ENCODE data around the gene CDK8.

The CDK8 gene

GRCh38 chr13:26436914-26437313, 183.0 kb downstream of the CDK8 start:
- no peaks in the 10 kb centered on the region for H4K20me1 ChIP-seq (ENCODE audit: low read depth, low read length)
- no peaks in the 10 kb centered on the region for H3F3A ChIP-seq (ENCODE audit: insufficient read depth)
- no peak overlapping the region for H3K27ac ChIP-seq (ENCODE audit: low read depth, low read length)
- H3K36me3 ChIP-seq (ENCODE audit: low read length) = no peaks in the 10 kb centered on the region
- no peaks in the 10 kb centered on the region for H3K79me2 ChIP-seq (ENCODE audit: insufficient read depth, low read length)
- H2AFZ ChIP-seq (ENCODE audit: low read depth, low read length, severe bottlenecking) = no peak overlapping the region
- no peak overlapping the region for H3K4me3 ChIP-seq (ENCODE audit: insufficient read depth, low read length, poor library complexity, severe bottlenecking)
- no peaks in the 10 kb centered on the region for H3K9me2 ChIP-seq (replicated peaks; ENCODE audit: insufficient read depth, low read length)
- H3K27me3 ChIP-seq (ENCODE audit: low read length) = no peaks in the 10 kb centered on the region
- H3K4me2 ChIP-seq (ENCODE audit: low read depth, low read length, poor library complexity, severe bottlenecking) = no peak overlapping the region
- TF ChIP-seq CTCF (IDR thresholded peaks at IDR 0.05; ENCODE audit: insufficient read depth, low read length, poor library complexity, severe bottlenecking) (no peak), EZH2phosphoT487 (conservative IDR thresholded peaks at IDR 0.05; ENCODE audit: low read length) (no peak)
- no peak overlapping the region for H3K9ac ChIP-seq (ENCODE audit: low read length)
- peaks cover 10% of the 10 kb centered on the region; the same call in 1 of the 2 replicates for H3K9me3 ChIP-seq (ENCODE audit: insufficient read depth, low read length)

- Histone ChIP-seq H4K20me1 (ENCODE audit: low read depth, low read length) (no peaks in the 10 kb centered on the region), H3K9ac (ENCODE audit: low read length) (no peak overlapping the region), H3F3A (ENCODE audit: insufficient read depth) (no peaks in the 10 kb centered on the region), H3K27me3 (ENCODE audit: low read length) (no peaks in the 10 kb centered on the region), H3K27ac (ENCODE audit: low read depth, low read length) (no peak overlapping the region), H3K4me2 (ENCODE audit: low read depth, low read length, poor library complexity, severe bottlenecking) (no peak overlapping the region), H3K36me3 (ENCODE audit: low read length) (no peaks in the 10 kb centered on the region), H3K4me3 (ENCODE audit: insufficient read depth, low read length, poor library complexity, severe bottlenecking) (no peak overlapping the region), H2AFZ (ENCODE audit: low read depth, low read length, severe bottlenecking) (no peak overlapping the region), H3K9me3 (ENCODE audit: insufficient read depth, low read length) (peaks cover 10% of the 10 kb centered on the region; the same call in 1 of the 2 replicates), H3K9me2 (replicated peaks; ENCODE audit: insufficient read depth, low read length) (no peaks in the 10 kb centered on the region), H3K79me2 (ENCODE audit: insufficient read depth, low read length) (no peaks in the 10 kb centered on the region)
- TF ChIP-seq CTCF (IDR thresholded peaks at IDR 0.05; ENCODE audit: insufficient read depth, low read length, poor library complexity, severe bottlenecking) (no peak), EZH2phosphoT487 (conservative IDR thresholded peaks at IDR 0.05; ENCODE audit: low read length) (no peak)
Measured at GRCh38 chr13:26440111-26440510, 186.2 kb downstream of the CDK8 start.

- H3F3A ChIP-seq (ENCODE audit: insufficient read depth) = no peaks in the 10 kb centered on the region
- no peaks in the 10 kb centered on the region for H3K79me2 ChIP-seq (ENCODE audit: insufficient read depth, low read length)
- no peaks in the 10 kb centered on the region for H3K27me3 ChIP-seq (ENCODE audit: low read length)
- no peaks in the 10 kb centered on the region for H3K9me2 ChIP-seq (replicated peaks; ENCODE audit: insufficient read depth, low read length)
- H2AFZ ChIP-seq (ENCODE audit: low read depth, low read length, severe bottlenecking) = no peak overlapping the region
- H3K4me3 ChIP-seq (ENCODE audit: insufficient read depth, low read length, poor library complexity, severe bottlenecking) = no peak overlapping the region
- no peaks in the 10 kb centered on the region for H3K36me3 ChIP-seq (ENCODE audit: low read length)
- H3K4me2 ChIP-seq (ENCODE audit: low read depth, low read length, poor library complexity, severe bottlenecking) = no peak overlapping the region
- H4K20me1 ChIP-seq (ENCODE audit: low read depth, low read length) = no peaks in the 10 kb centered on the region
- TF ChIP-seq CTCF (IDR thresholded peaks at IDR 0.05; ENCODE audit: insufficient read depth, low read length, poor library complexity, severe bottlenecking) (no peak), EZH2phosphoT487 (conservative IDR thresholded peaks at IDR 0.05; ENCODE audit: low read length) (no peak)
- H3K27ac ChIP-seq (ENCODE audit: low read depth, low read length) = no peak overlapping the region
- H3K9ac ChIP-seq (ENCODE audit: low read length) = no peak overlapping the region
- H3K9me3 ChIP-seq (ENCODE audit: insufficient read depth, low read length) = peaks cover 10% of the 10 kb centered on the region; the same call in 1 of the 2 replicates
Measured at GRCh38 chr13:26441476-26441875, 187.5 kb downstream of the CDK8 start.
